Lower leg skin (tissue), 4 donors: ENCODE measurements around the gene MYL6B. TPM values are rescaled to one million over a fixed set of nuclear protein-coding genes. Genes with fewer than 3 reads are reported as not detected.

ENCODE experiments used
- DNase-seq, 2 donors: peaks; one replicate each; pipeline ENCODE4 v3.0.0-alpha.2; 2019; ENCODE audit warnings: low spot score in 2 of 2
- H3K4me3 ChIP-seq: fragments of 200-600 bp; sonication (generic); 2 replicates; pipeline ENCODE4 v1.5.1; 2017; ENCODE audit warnings: mild to moderate bottlenecking, low read depth; ENCODE audit not compliant: poor library complexity, severe bottlenecking
- POLR2A ChIP-seq, 2 donors: fragments of 450-650 bp; IDR thresholded peaks; one replicate each; pipeline ENCODE4 v1.6.1; 2016 to 2017; ENCODE audit warnings: antibody characterized with exemption in 2 of 2, mild to moderate bottlenecking in 1 of 2, moderate library complexity in 1 of 2
- WGBS, 2 donors: methylation state at CpG; one replicate each; pipeline ENCODE4 v1.1.5; 2018; 5-methylcytosine and 5-hydroxymethylcytosine counted together
- intact Hi-C: fragments of 100-400 bp; cut with DNase I; formaldehyde crosslinking; loops from one replicate; pipeline ENCODE4 v1.15.0; 2023; ENCODE audit warnings: low total_unique reads
- total RNA-seq, 4 donors: library from RNA; depleted of rRNA; stranded (reverse); fragments of >200 nt; gene quantifications; one replicate each; pipeline ENCODE4 v1.1.0, GENCODE V29; 2016
- TF ChIP-seq, protein P1 (sequence below), 3 donors: fragments of 450-650 bp; IDR thresholded peaks; one replicate each; pipeline ENCODE4 v1.5.1; 2016; ENCODE audit warnings: antibody characterized with exemption in 3 of 3, mild to moderate bottlenecking in 3 of 3, moderate library complexity in 2 of 3

MYL6B gene
- total RNA-seq, 4 donors from 2014 or later, result 9.0 to 40.1 (median 22.5) TPM

DNA sequence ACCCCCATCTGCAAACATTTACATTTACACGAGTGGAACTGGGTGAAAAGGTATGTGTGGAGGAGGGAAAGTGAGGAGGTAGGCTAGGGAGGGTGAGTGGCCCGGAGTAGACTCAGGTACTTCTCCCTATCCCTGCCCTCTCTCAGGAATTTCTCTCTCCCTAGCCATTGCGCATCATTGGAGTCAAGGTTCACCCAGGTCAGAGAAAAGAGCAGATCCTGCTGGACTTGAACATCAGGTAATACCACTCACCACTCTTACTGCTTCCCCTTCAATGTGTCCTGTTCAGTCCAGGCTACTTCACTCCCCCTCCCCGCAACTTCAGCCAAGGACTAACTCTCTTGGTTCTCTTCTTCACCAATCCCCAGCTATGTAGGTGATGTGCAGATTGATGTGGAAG is 21.5 kb upstream of the MYL6B start:
- intact Hi-C loops, result no loop called here
- TF ChIP-seq, protein P1, sequence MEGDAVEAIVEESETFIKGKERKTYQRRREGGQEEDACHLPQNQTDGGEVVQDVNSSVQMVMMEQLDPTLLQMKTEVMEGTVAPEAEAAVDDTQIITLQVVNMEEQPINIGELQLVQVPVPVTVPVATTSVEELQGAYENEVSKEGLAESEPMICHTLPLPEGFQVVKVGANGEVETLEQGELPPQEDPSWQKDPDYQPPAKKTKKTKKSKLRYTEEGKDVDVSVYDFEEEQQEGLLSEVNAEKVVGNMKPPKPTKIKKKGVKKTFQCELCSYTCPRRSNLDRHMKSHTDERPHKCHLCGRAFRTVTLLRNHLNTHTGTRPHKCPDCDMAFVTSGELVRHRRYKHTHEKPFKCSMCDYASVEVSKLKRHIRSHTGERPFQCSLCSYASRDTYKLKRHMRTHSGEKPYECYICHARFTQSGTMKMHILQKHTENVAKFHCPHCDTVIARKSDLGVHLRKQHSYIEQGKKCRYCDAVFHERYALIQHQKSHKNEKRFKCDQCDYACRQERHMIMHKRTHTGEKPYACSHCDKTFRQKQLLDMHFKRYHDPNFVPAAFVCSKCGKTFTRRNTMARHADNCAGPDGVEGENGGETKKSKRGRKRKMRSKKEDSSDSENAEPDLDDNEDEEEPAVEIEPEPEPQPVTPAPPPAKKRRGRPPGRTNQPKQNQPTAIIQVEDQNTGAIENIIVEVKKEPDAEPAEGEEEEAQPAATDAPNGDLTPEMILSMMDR (IDR thresholded peaks at IDR 0.05), result no peak
- TF ChIP-seq POLR2A (IDR thresholded peaks at IDR 0.05), result no peak
- no peak overlapping the region for H3K4me3 ChIP-seq
- no peak for DNase-seq
- WGBS, 2 donors, result 87 to 88% methylated on average over 4 of the region's 4 CpGs

DNA sequence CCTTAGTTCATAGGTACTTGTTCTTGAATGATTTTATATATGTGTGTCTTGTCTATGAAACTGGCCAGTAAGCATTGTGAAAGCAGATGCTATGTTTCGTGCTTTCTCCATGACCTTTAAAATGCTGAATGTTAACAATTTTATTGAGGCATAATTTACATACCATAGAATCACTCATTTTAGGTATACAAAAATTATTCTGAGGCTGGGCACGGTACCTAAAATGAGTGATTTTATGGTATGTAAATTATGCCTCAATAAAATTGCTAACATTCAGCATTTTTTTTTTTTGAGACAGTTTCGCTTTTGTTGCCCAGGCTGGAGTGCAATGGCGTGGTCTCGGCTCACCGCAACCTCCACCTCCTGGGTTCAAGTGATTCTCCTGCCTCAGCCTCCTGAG is 17.5 kb upstream of the MYL6B start:
- no peak overlapping the region for H3K4me3 ChIP-seq
- TF ChIP-seq POLR2A (IDR thresholded peaks at IDR 0.05), result no peak
- TF ChIP-seq, protein P1 (IDR thresholded peaks at IDR 0.05), result no peak
- 96 to 97% methylated on average over 6 of the region's 6 CpGs for WGBS, 2 donors
- no peak for DNase-seq
- intact Hi-C loops, result no loop called here

DNA sequence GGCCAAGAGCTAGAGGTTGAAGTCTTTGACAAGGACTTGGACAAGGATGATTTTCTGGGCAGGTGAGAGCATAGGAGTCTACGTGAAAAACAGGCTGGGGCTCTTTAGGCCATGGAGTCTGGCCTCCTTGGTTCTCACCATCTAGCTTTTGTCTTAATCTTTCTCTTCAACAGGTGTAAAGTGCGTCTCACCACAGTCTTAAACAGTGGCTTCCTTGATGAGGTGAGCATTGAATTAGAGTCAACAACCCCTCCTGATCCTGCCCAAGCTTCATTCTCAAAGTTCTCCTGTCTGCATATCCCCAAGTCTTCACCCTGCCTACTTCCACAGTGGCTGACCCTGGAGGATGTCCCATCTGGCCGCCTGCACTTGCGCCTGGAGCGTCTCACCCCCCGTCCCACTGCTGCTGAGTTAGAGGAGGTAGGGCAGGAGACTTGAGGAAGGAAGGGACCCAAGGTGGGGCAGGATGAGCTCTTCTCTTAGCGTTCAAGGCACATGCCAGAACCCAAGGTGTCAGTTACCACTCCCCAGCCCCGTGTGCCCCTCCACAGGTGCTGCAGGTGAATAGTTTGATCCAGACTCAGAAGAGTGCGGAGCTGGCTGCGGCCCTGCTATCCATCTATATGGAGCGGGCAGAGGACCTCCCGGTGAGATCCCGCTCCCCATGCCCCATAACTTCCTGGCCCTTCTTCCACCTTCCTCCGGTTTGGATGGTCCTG is 14.4 kb upstream of the MYL6B start:
- intact Hi-C loops, result no loop called here
- TF ChIP-seq, protein P1 (IDR thresholded peaks at IDR 0.05), result no peak
- no peak for TF ChIP-seq POLR2A (IDR thresholded peaks at IDR 0.05)
- H3K4me3 ChIP-seq, result no peak overlapping the region
- DNase-seq, result no peak
- WGBS, 2 donors, result 95 to 96% methylated on average over 14 of the region's 14 CpGs

DNA sequence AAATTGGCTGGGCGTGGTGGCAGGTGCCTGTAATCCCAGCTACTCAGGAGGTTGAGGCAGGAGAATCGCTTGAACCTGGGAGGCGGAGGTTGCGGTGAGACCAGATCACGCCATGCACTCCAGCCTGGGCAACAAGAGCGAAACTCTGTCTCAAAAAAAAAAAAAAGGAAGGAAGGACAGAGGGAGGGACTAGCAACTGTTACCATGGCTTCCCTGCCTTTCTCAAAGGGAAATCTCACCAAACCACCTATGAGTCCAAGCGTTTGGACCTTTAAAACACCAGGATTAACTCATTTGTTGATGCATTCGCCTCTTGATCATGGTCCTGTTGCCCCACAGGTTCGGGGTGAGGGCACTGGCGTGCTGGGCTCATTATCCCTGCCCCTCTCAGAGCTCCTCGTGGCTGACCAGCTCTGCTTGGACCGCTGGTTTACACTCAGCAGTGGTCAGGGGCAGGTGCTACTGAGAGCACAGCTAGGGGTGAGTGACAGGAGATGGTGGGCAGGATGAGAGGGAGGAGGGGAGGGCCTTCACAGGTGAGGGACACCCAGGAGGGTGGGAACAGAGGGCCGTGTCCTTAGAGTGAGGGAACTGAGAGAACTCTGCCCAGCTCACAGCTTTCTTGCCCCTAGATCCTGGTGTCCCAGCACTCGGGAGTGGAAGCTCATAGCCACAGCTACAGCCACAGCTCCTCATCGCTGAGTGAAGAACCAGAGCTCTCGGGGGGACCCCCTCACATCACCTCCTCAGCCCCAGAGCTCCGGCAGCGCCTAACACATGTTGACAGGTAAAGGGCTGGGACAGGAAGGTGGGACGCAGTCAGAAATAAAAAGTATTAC is 10.2 kb upstream of the MYL6B start:
- no peak for DNase-seq
- WGBS, 2 donors, result 81 to 87% methylated on average over 19 of the region's 19 CpGs
- TF ChIP-seq POLR2A (IDR thresholded peaks at IDR 0.05), result no peak
- TF ChIP-seq, protein P1 (IDR thresholded peaks at IDR 0.05), result no peak
- no peak overlapping the region for H3K4me3 ChIP-seq
- intact Hi-C loops, result no loop called here

DNA sequence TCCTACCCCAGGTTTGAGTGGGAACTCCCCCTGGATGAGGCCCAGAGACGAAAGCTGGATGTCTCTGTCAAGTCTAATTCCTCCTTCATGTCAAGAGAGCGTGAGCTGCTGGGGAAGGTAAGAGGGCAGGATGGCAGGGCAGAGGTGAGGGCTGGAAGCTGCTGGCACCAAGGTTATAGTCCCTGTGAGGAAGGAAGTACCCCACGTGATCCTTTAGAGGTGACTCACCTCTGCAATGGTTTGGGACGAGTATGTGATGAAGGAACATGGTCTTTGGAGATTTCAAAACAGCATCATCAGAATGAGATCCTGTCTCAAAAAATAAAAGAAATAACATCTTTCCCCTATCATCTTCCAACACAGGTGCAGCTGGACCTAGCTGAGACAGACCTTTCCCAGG is 9.2 kb upstream of the MYL6B start:
- intact Hi-C loops, result no loop called here
- WGBS, 2 donors, result 65 to 68% methylated on average over 4 of the region's 4 CpGs
- no peak for TF ChIP-seq POLR2A (IDR thresholded peaks at IDR 0.05)
- TF ChIP-seq, protein P1 (IDR thresholded peaks at IDR 0.05), result no peak
- H3K4me3 ChIP-seq, result no peak overlapping the region
- DNase-seq, result no peak
